Testis (tissue), 3 donors: ENCODE results near the gene PACS1. TPM values are rescaled to one million over a fixed set of nuclear protein-coding genes. Genes with fewer than 3 reads are reported as not detected.
"Not testable (repeated sequence)": the region's sequence is repeated elsewhere in the genome, so short reads cannot be mapped to it uniquely, and the experiment has no call there.

Experiments used
- DNase-seq: peaks from one replicate; pipeline ENCODE4 v3.0.0-alpha.2; 2019
- H3K27ac ChIP-seq, 2 donors: fragments of 200-600 bp; sonication (generic); one replicate each; pipeline ENCODE4 v1.5.1; 2019
- H3K27me3 ChIP-seq: fragments of 200-600 bp; sonication (generic); one replicate; pipeline ENCODE4 v1.5.1; 2019
- H3K36me3 ChIP-seq: fragments of 200-600 bp; sonication (generic); one replicate; pipeline ENCODE4 v1.5.1; 2017; ENCODE audit warnings: low read depth; ENCODE audit errors: missing control alignments
- H3K4me1 ChIP-seq: fragments of 200-600 bp; sonication (generic); one replicate; pipeline ENCODE4 v1.5.1; 2019
- H3K4me3 ChIP-seq, 2 donors: fragments of 200-600 bp; sonication (generic); one replicate each; pipeline ENCODE4 v1.5.1; 2017 to 2019
- H3K9me3 ChIP-seq: fragments of 200-600 bp; sonication (generic); one replicate; pipeline ENCODE4 v1.5.1; 2017
- POLR2A ChIP-seq: fragments of 450-650 bp; IDR thresholded peaks from one replicate; pipeline ENCODE4 v1.6.1; 2017; ENCODE audit warnings: antibody characterized with exemption, mild to moderate bottlenecking, moderate library complexity
- WGBS, 2 donors: methylation state at CpG; one replicate each; pipeline ENCODE4 v1.1.5; 2018; 5-methylcytosine and 5-hydroxymethylcytosine counted together
- intact Hi-C: fragments of 100-400 bp; cut with DNase I; formaldehyde crosslinking; loops from one replicate; pipeline ENCODE4 v1.15.1; 2023; ENCODE audit warnings: low total_unique reads
- polyA plus RNA-seq: library from polyadenylated mRNA; stranded (reverse); fragments of 350-450 nt; fragmentation: Illumina TruSeq; extraction: RNeasy Lipid Tissue Mini Kit (QIAGEN cat#74804); gene quantifications from one replicate; pipeline ENCODE4 v1.2.3, GENCODE V29; 2014; ENCODE audit warnings: low read depth, low replicate concordance; ENCODE audit not compliant: insufficient read depth
- total RNA-seq, 2 donors: library from RNA; depleted of rRNA; stranded (reverse); fragments of >200 nt; gene quantifications; one replicate each; pipeline ENCODE4 v1.2.3, GENCODE V29; 2016
- TF ChIP-seq, protein P1 (sequence below), 3 experiments: fragments of 450-650 bp in 2 of 3; fragments of 200-600 bp in 1 of 3; sonication (generic) in 1 of 3; IDR thresholded peaks; one replicate each; pipeline ENCODE4 v1.5.1; 2016 to 2019; ENCODE audit warnings: antibody characterized with exemption in 3 of 3, mild to moderate bottlenecking in 2 of 3, moderate library complexity in 1 of 3

PACS1 gene
- total and polyA plus RNA-seq, 3 donors from 2014 or later = 111 to 131 (median 130) TPM

DNA sequence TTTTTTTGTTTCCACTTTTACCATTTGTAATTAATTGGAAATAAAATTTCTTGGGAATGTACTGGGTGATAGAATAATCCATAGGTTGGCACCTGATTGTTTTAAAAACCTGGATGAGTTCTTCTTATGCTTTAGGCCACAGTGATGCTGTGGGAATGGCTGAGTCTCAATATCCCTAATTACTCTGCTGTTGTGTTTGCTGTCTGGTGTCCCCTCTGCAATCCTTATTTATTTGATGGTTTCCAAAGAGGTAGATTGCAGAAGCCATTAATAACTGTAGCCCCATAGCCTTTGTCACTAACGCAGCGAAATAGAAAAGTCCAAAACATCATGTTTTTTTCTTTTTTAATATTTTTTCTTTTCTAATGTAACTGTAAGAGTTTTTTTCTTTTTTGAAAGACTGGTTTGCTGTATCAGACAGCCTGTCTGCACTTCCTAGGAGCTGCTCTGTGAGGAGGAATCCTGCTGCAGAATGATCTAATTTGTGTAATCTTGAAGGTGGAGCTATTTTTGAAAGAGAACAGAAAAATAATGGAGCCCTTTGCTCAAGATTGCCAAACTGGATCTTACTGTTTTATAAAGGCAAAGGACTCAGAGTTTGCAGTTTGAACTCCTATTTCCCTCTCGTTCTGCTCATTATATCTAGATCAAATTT, 14.9 kb downstream of the PACS1 start:
- intact Hi-C loops = no loop called here
- TF ChIP-seq POLR2A = no peak
- TF ChIP-seq, protein P1, sequence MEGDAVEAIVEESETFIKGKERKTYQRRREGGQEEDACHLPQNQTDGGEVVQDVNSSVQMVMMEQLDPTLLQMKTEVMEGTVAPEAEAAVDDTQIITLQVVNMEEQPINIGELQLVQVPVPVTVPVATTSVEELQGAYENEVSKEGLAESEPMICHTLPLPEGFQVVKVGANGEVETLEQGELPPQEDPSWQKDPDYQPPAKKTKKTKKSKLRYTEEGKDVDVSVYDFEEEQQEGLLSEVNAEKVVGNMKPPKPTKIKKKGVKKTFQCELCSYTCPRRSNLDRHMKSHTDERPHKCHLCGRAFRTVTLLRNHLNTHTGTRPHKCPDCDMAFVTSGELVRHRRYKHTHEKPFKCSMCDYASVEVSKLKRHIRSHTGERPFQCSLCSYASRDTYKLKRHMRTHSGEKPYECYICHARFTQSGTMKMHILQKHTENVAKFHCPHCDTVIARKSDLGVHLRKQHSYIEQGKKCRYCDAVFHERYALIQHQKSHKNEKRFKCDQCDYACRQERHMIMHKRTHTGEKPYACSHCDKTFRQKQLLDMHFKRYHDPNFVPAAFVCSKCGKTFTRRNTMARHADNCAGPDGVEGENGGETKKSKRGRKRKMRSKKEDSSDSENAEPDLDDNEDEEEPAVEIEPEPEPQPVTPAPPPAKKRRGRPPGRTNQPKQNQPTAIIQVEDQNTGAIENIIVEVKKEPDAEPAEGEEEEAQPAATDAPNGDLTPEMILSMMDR (IDR thresholded peaks at IDR 0.05) = no peak
- Histone ChIP-seq H3K27ac (no peak overlapping the region), H3K9me3 (no peaks in the 10 kb centered on the region), H3K4me1 (peaks cover 23% of the 10 kb centered on the region), H3K27me3 (no peaks in the 10 kb centered on the region), H3K4me3 (no peak overlapping the region), H3K36me3 (no peaks in the 10 kb centered on the region)
- WGBS, 2 donors = 58 to 73% methylated on average over 3 of the region's 3 CpGs
- no peak for DNase-seq

DNA sequence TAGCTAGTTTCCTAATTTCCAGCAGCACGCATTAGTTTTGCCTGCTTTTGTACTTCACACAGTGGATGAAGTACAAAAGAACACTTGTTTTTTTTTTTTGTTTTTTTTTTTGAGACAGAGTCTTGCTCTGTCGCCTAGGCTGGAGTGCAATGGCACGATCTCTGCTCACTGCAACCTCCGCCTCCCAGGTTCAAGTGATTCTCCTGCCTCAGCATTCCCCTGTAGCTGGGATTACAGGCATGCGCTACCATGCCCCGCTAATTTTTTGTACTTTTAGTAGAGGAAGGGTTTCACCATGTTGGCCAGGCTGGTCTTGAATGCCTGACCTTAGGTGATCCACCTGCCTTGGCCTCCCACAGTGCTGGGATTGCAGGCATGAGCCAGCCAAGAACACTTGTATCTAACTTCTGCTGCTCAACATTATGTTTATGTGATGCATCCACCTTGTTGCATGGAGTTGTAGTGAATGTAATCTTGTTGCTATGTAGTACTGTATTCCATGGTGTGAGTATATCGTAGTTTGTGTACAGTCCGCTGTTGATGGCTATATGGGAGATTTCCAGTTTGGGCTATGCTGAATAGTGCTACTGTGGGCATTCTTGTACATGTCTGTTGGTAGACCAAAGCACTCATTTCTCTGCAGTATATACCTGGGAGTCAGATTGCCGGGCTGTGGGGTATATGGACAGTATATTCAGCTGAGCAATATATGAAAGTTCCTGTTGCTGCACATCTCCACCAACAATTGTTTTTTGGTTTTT, 17.3 kb downstream of the PACS1 start:
- TF ChIP-seq, protein P1 (IDR thresholded peaks at IDR 0.05) = no peak
- TF ChIP-seq POLR2A = no peak
- no peak for DNase-seq
- 82 to 84% methylated on average over 9 of the region's 9 CpGs for WGBS, 2 donors

DNA sequence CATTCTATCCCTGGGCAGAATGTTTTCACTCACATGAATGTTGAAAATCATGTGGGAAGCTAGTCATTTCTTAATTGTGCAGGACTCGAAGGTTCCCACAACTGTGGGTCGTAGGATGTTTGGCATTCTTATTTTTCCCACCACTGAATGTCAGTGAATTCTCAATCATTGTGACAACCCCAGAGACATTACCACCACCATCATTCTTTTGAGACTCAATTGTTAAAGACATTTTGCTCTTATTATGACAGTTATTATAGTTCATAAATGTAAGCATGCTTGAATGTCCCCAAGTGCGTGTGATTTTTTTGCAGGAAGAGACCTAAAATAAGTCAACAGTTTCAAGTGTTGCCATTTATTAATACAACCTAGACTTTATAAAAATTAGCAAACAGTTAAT, 19.0 kb downstream of the PACS1 start:
- WGBS, 2 donors = 93 to 94% methylated on average over 3 of the region's 3 CpGs
- peaks cover 1% of the 10 kb centered on the region for H3K4me1 ChIP-seq
- no peak overlapping the region for H3K4me3 ChIP-seq
- intact Hi-C loops = no loop called here
- no peaks in the 10 kb centered on the region for H3K36me3 ChIP-seq
- DNase-seq = no peak
- TF ChIP-seq, protein P1 (IDR thresholded peaks at IDR 0.05) = no peak
- TF ChIP-seq POLR2A = no peak
- no peak overlapping the region for H3K27ac ChIP-seq
- no peaks in the 10 kb centered on the region for H3K9me3 ChIP-seq
- H3K27me3 ChIP-seq = no peaks in the 10 kb centered on the region

More for the DNA sequence above, 17.3 kb downstream of the PACS1 start:
- H3K9me3 ChIP-seq = no peaks in the 10 kb centered on the region
- H3K4me3 ChIP-seq = no peak overlapping the region
- peaks cover 19% of the 10 kb centered on the region for H3K4me1 ChIP-seq
- no peak overlapping the region for H3K27ac ChIP-seq
- intact Hi-C loops = no loop called here
- H3K36me3 ChIP-seq = no peaks in the 10 kb centered on the region
- H3K27me3 ChIP-seq = no peaks in the 10 kb centered on the region

DNA sequence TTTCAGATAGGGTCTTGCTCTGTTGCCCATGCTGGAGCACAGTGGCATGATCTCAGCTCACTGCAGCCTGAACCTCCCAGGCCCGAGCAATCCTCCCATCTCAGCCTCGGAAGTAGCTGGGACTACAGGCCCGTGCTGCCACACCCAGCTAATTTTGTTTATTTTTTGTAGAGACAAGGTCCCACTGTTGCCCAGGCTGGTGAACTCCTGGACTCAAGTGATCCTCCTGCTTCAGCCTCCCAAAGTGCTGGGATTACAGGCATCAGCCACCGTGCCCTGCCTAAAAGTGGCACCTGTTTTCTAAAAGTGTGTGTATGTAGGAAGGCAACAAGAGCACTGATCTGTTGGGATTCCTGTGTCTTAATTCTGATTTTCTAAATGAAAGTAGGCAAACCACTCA, 20.2 kb downstream of the PACS1 start:
- intact Hi-C loops = no loop called here
- Histone ChIP-seq H3K27ac (no peak overlapping the region), H3K4me3 (no peak overlapping the region), H3K27me3 (no peaks in the 10 kb centered on the region), H3K36me3 (no peaks in the 10 kb centered on the region), H3K9me3 (no peaks in the 10 kb centered on the region), H3K4me1 (no peaks in the 10 kb centered on the region)
- no peak for TF ChIP-seq POLR2A
- TF ChIP-seq, protein P1 (IDR thresholded peaks at IDR 0.05) = no peak
- DNase-seq = no peak
- WGBS, 2 donors = 94 to 95% methylated on average over 4 of the region's 4 CpGs

DNA sequence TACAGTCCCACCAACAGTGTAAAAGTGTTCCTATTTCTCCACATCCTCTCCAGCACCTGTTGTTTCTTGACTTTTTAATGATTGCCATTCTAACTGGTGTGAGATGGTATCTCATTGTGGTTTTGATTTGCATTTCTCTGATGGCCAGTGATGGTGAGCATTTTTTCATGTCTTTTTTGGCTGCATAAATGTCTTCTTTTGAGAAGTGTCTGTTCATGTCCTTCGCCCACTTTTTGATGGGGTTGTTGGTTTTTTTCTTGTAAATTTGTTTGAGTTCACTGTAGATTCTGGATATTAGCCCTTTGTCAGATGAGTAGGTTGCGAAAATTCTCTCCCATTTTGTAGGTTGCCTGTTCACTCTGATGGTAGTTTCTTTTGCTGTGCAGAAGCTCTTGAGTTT, 22.1 kb downstream of the PACS1 start:
- H3K27ac ChIP-seq, H3K4me1 ChIP-seq, H3K4me3 ChIP-seq, DNase-seq, H3K27me3 ChIP-seq, H3K9me3 ChIP-seq, H3K36me3 ChIP-seq, intact Hi-C loops: not testable (repeated sequence)
- 100% methylated on average over 2 of the region's 2 CpGs for WGBS, 2 donors

DNA sequence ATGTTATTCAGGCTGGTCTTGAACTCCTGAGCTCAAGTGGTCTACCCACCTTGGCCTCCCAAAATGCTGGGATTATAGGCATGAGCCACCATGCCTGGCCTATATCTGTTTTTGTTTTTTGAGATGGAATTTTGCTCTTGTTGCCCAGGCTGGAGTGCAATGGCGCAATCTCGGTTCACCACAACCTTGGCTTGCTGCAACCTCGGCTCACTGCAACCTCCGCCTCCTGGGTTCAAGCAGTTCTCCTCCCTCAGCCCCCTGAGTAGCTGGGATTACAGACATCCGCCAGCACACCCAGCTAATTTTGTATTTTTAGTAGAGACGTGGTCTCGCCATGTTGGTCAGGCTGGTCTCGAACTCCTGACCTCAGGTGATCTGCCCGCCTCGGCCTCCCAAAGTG, 29.7 kb downstream of the PACS1 start:
- DNase-seq, intact Hi-C loops, H3K27me3 ChIP-seq, H3K36me3 ChIP-seq, H3K9me3 ChIP-seq, H3K4me3 ChIP-seq, H3K27ac ChIP-seq: not testable (repeated sequence)
- H3K4me1 ChIP-seq = peaks cover 11% of the 10 kb centered on the region
- WGBS, 2 donors = 93 to 95% methylated on average over 10 of the region's 10 CpGs
